ENCODE results near the gene SFI1.
"Not testable (repeated sequence)": the region's sequence is repeated elsewhere in the genome, so short reads cannot be mapped to it uniquely, and the experiment has no call there.

SFI1 gene

GRCh38 chr22:31550871-31551370 lies 54.6 kb downstream of the SFI1 start:
- DNase-seq: no peak

GRCh38 chr22:31556627-31557203 lies 60.4 kb downstream of the SFI1 start:
- DNase-seq: peak in 1 of 14 donors; percentile 51

GRCh38 chr22:31558546-31558945 lies 62.2 kb downstream of the SFI1 start:
- not testable (repeated sequence) for DNase-seq

GRCh38 chr22:31561238-31561887 lies 65.0 kb downstream of the SFI1 start:
- DNase-seq: peak in 12 of 14 donors; percentile 10 to 87 (median 32)

- DNase-seq: no peak
Measured at GRCh38 chr22:31561970-31562369, 65.6 kb downstream of the SFI1 start.

GRCh38 chr22:31566484-31566883 lies 70.1 kb downstream of the SFI1 start:
- no peak for DNase-seq

DNA sequence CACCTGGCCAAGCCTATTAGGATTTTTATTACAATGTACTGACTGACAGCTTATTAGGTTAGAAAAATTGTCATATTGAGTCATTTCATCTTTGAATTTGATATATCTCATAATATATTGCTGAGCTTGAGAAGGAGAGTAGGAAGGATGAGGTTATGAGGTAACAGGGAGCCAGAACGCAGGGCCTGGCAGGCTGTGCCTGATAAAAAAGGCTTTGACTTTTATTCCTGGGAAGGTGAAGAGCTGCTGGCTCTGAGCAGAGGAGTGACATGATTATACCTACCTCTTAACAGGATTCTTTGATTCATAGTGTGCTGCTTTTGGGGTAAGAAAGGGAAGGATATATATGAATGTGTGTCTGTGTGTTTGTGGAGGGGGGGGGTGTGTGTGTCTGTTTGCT lies 70.9 kb downstream of the SFI1 start:
- DNase-seq: no peak

DNA sequence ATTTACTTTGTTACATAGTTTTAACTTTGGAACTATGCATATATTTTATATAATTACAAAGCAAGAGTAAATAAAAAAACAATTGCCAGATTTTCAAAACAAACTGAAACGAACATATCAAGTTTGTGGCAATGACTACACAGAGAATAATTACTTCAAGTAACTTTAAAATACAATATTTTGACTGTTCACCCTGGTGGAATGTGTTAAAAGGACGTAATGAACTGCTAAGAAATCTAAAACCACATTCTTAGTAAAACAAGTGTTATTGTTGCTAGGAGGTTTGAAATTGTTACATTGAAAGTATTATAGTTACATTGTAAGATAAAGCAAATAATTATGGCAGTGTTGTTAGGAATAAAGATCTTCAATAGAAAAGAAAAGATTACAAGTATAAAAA lies 71.4 kb downstream of the SFI1 start:
- DNase-seq: no peak

DNA sequence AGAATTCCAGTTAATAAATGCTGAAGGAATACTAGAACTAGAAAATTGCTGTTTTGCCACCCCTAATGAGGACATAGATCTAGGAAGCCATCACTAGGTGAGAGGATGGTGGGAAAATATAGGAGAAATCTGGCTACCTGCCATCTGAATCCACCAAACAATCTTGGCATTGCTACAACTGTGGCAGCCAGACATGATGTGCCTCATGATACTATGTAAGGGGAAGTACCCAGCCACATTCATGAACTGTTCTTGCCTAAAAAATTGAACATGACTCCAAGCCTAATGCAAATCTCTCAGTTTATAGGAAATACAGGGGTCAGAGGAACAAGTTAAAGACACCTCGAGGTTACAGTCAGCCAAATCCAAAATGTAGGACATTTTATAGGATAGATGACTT lies 72.8 kb downstream of the SFI1 start:
- no peak for DNase-seq

GRCh38 chr22:31572939-31573338 lies 76.6 kb downstream of the SFI1 start:
- peak in 1 of 14 donors; percentile 71 for DNase-seq

- peak in 2 of 14 donors; percentile 3 to 35 for DNase-seq
Measured at GRCh38 chr22:31574055-31574670, 77.8 kb downstream of the SFI1 start.

DNA sequence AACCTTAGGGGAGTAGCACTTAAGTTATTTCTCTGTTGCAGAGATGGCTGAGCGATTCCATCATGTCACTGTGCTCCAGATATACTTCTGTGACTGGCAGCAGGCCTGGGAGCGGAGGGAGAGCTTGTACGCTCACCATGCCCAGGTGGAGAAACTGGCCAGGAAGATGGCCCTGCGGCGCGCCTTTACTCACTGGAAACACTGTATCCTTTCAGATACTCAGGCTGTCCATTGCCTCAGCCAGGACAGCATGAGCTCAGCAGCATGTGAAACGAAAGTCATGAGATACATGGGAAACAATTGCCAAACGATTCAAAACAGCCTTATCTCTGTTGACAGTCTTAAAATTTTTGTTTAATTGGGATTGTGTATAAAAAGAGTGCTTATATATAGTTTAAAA lies 78.9 kb downstream of the SFI1 start:
- DNase-seq: peak in 10 of 14 donors; percentile 4 to 98 (median 24)

- peak in 2 of 14 donors; percentile 5 to 96 for DNase-seq
Measured at GRCh38 chr22:31577711-31578110, 81.4 kb downstream of the SFI1 start.

DNA sequence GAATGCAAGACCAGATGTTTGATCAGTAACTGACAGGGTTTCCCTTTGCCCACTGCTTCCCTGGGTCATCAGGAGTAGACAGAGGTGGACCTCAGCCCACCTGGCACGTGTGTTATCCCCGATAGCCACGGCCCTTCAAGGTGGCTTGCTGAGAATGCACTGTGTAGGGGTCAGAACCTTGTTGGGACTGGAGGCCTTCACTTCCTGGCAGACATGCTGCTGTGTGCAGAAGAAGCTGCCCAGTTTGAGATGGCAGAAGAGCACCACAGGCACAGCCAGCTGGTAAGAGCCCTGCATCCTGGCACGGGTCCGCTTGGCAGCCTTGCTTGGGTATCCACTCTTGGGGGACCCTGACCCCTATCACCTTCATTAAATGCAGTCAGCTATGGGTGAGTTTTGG lies 81.8 kb downstream of the SFI1 start:
- DNase-seq: peak in 1 of 14 donors; percentile 76

- peak in 1 of 14 donors; percentile 35 for DNase-seq
Measured at GRCh38 chr22:31579835-31580242, 83.5 kb downstream of the SFI1 start.

- DNase-seq: no peak
Measured at GRCh38 chr22:31583861-31584485, 87.6 kb downstream of the SFI1 start.

- no peak for DNase-seq
Measured at GRCh38 chr22:31584804-31585160, 88.4 kb downstream of the SFI1 start.

- no peak for DNase-seq
Measured at GRCh38 chr22:31585161-31585859, 89.0 kb downstream of the SFI1 start.

DNA sequence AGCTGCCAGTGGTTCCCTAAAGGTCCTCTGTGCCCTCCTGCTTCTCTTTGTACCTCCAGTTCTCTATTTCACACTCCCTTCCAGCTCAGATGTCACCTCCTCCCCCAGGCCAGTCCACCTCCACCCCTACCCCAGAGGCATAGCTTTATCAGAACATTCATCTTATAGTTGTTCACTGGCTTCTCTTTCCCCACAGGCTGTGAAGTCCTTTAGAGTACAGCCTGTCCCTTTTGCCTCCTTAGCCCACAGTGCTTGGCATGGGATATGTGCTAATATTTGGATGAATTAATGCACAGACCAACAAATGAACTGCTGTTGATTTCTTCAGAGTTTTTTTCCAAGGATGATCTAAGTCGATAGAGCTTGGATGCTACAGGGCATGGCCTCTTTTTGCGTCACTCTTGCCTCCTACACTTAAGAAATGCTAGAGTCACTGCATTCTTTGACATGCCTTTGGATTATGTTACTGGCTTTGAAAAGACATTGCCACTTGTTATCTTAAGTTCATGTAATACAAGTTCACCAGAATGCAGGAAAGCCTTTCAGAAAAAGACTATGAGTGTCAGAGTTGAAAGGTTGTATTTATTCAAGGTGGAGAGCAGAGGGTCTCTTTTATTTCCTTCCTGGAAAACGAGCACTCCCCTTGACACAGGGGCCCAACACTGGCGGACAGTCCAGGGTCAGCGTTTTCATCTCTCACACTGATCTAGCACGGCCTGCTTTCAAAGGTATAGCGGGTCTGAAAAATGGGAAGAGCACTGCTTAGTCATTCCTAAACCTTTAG lies 90.0 kb downstream of the SFI1 start:
- DNase-seq: no peak

- DNase-seq: no peak
Measured at GRCh38 chr22:31588970-31589675, 92.8 kb downstream of the SFI1 start.

- DNase-seq: not testable (repeated sequence)
Measured at GRCh38 chr22:31590161-31590560, 93.8 kb downstream of the SFI1 start.
